VCaP (cell line): ENCODE measurements around the gene MRGPRG.

Experiments used
- H3K27ac ChIP-seq: fragments of 450-650 bp; 2 replicates; pipeline ENCODE4 v1.5.1; 2017
- CTCF ChIP-seq: fragments of 450-650 bp; conservative IDR thresholded peaks from 2 replicates; pipeline ENCODE4 v1.5.1; 2017; ENCODE audit warnings: mild to moderate bottlenecking, moderate library complexity

Gene MRGPRG

GRCh38 chr11:3184732-3185347, 33.8 kb downstream of the MRGPRG start:
- H3K27ac ChIP-seq = no peak overlapping the region
- no peak for TF ChIP-seq CTCF

- H3K27ac ChIP-seq = no peak overlapping the region
- TF ChIP-seq CTCF = no peak
Observed at GRCh38 chr11:3183523-3183922, 35.1 kb downstream of the MRGPRG start.

GRCh38 chr11:3182462-3182852, 36.2 kb downstream of the MRGPRG start:
- TF ChIP-seq CTCF = no peak
- no peak overlapping the region for H3K27ac ChIP-seq

GRCh38 chr11:3181725-3182461, 36.7 kb downstream of the MRGPRG start:
- TF ChIP-seq CTCF = no peak
- no peak overlapping the region for H3K27ac ChIP-seq

GRCh38 chr11:3180869-3181268, 37.7 kb downstream of the MRGPRG start:
- H3K27ac ChIP-seq = no peak overlapping the region
- no peak for TF ChIP-seq CTCF

- H3K27ac ChIP-seq = no peak overlapping the region
- TF ChIP-seq CTCF = no peak
Observed at GRCh38 chr11:3178349-3178748, 40.3 kb downstream of the MRGPRG start.

- TF ChIP-seq CTCF = no peak
- H3K27ac ChIP-seq = no peak overlapping the region
Observed at GRCh38 chr11:3177931-3178330, 40.7 kb downstream of the MRGPRG start.
